ENCODE results near the gene CCNB3. TPM values are rescaled to one million over a fixed set of nuclear protein-coding genes. Genes with fewer than 3 reads are reported as not detected.

Gene CCNB3
- total RNA-seq, 1 donor from 2014 or later = 1.6 TPM

GRCh38 chrX:50333308-50333707 lies 128.7 kb downstream of the CCNB3 start:
- Mint-ChIP-seq H3K27ac (ENCODE audit: unreplicated experiment) (no peak overlapping the region), H3K4me3 (ENCODE audit: unreplicated experiment) (no peak overlapping the region)

GRCh38 chrX:50343917-50344316 lies 139.4 kb downstream of the CCNB3 start:
- no peaks in the 10 kb centered on the region for H3K36me3 Mint-ChIP-seq (ENCODE audit: low read depth)
- TF ChIP-seq CTCF (IDR thresholded peaks at IDR 0.05) = no peak
- peaks cover 3% of the 10 kb centered on the region for H3K9me3 Mint-ChIP-seq (ENCODE audit: low read depth)

More at GRCh38 chrX:50333308-50333707, 128.7 kb downstream of the CCNB3 start:
- TF ChIP-seq CTCF (IDR thresholded peaks at IDR 0.05) = no peak
- Mint-ChIP-seq H3K27me3 (ENCODE audit: low read depth) (no peaks in the 10 kb centered on the region), H3K4me1 (ENCODE audit: low read depth) (no peaks in the 10 kb centered on the region), H3K9me3 (ENCODE audit: low read depth) (peaks cover 16% of the 10 kb centered on the region), H3K36me3 (ENCODE audit: low read depth) (no peaks in the 10 kb centered on the region)
- DNase-seq (ENCODE audit: low spot score) = no peak

GRCh38 chrX:50372966-50373365 lies 168.4 kb downstream of the CCNB3 start:
- no peaks in the 10 kb centered on the region for H3K36me3 Mint-ChIP-seq (ENCODE audit: low read depth)
- no peaks in the 10 kb centered on the region for H3K27me3 Mint-ChIP-seq (ENCODE audit: low read depth)
- H3K27ac Mint-ChIP-seq (ENCODE audit: unreplicated experiment) = no peak overlapping the region
- H3K4me1 Mint-ChIP-seq (ENCODE audit: low read depth) = no peaks in the 10 kb centered on the region
- no peak overlapping the region for H3K4me3 Mint-ChIP-seq (ENCODE audit: unreplicated experiment)
- no peak for DNase-seq (ENCODE audit: low spot score)
- no peak for TF ChIP-seq CTCF (IDR thresholded peaks at IDR 0.05)
- H3K9me3 Mint-ChIP-seq (ENCODE audit: low read depth) = peaks cover 11% of the 10 kb centered on the region

More at GRCh38 chrX:50343917-50344316, 139.4 kb downstream of the CCNB3 start:
- H3K4me1 Mint-ChIP-seq (ENCODE audit: low read depth) = no peaks in the 10 kb centered on the region
- H3K27ac Mint-ChIP-seq (ENCODE audit: unreplicated experiment) = no peak overlapping the region
- no peak for DNase-seq (ENCODE audit: low spot score)
- H3K4me3 Mint-ChIP-seq (ENCODE audit: unreplicated experiment) = no peak overlapping the region
- H3K27me3 Mint-ChIP-seq (ENCODE audit: low read depth) = no peaks in the 10 kb centered on the region

GRCh38 chrX:50375481-50376267 lies 171.1 kb downstream of the CCNB3 start:
- H3K9me3 Mint-ChIP-seq (ENCODE audit: low read depth) = peaks cover 18% of the 10 kb centered on the region
- no peaks in the 10 kb centered on the region for H3K4me1 Mint-ChIP-seq (ENCODE audit: low read depth)
- H3K4me3 Mint-ChIP-seq (ENCODE audit: unreplicated experiment) = no peak overlapping the region
- H3K36me3 Mint-ChIP-seq (ENCODE audit: low read depth) = no peaks in the 10 kb centered on the region
- DNase-seq (ENCODE audit: low spot score) = no peak
- no peak for TF ChIP-seq CTCF (IDR thresholded peaks at IDR 0.05)
- H3K27ac Mint-ChIP-seq (ENCODE audit: unreplicated experiment) = no peak overlapping the region
- no peaks in the 10 kb centered on the region for H3K27me3 Mint-ChIP-seq (ENCODE audit: low read depth)

- Mint-ChIP-seq H3K36me3 (ENCODE audit: low read depth) (no peaks in the 10 kb centered on the region), H3K4me1 (ENCODE audit: low read depth) (no peaks in the 10 kb centered on the region), H3K27ac (ENCODE audit: unreplicated experiment) (no peak overlapping the region), H3K4me3 (ENCODE audit: unreplicated experiment) (no peak overlapping the region), H3K27me3 (ENCODE audit: low read depth) (peaks cover 1% of the 10 kb centered on the region), H3K9me3 (ENCODE audit: low read depth) (peaks cover 12% of the 10 kb centered on the region)
- no peak for TF ChIP-seq CTCF (IDR thresholded peaks at IDR 0.05)
- no peak for DNase-seq (ENCODE audit: low spot score)
Observed at GRCh38 chrX:50381729-50382415, 177.3 kb downstream of the CCNB3 start.
